Measurements from ENCODE around the gene COA3.

- TF ChIP-seq, protein P1, sequence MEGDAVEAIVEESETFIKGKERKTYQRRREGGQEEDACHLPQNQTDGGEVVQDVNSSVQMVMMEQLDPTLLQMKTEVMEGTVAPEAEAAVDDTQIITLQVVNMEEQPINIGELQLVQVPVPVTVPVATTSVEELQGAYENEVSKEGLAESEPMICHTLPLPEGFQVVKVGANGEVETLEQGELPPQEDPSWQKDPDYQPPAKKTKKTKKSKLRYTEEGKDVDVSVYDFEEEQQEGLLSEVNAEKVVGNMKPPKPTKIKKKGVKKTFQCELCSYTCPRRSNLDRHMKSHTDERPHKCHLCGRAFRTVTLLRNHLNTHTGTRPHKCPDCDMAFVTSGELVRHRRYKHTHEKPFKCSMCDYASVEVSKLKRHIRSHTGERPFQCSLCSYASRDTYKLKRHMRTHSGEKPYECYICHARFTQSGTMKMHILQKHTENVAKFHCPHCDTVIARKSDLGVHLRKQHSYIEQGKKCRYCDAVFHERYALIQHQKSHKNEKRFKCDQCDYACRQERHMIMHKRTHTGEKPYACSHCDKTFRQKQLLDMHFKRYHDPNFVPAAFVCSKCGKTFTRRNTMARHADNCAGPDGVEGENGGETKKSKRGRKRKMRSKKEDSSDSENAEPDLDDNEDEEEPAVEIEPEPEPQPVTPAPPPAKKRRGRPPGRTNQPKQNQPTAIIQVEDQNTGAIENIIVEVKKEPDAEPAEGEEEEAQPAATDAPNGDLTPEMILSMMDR (IDR thresholded peaks at IDR 0.05) = no peak
- no peak for TF ChIP-seq POLR2A (IDR thresholded peaks at IDR 0.05)
Observed at GRCh38 chr17:42833767-42834422, 35.4 kb upstream of the COA3 start.

Data from body of pancreas (tissue), 4 donors.